Measurements from ENCODE around the gene ATP8B1.
A peak's percentile ranks its signal among the peaks of the same experiment; 100 is the strongest.
"Not testable (repeated sequence)": the region's sequence is repeated elsewhere in the genome, so short reads cannot be mapped to it uniquely, and the experiment has no call there.

Gene ATP8B1

GRCh38 chr18:57666818-57667497 is 136.2 kb downstream of the ATP8B1 start:
- no peak for DNase-seq (ENCODE audit: low read depth, low spot score)

- DNase-seq (ENCODE audit: low read depth, low spot score): no peak
Observed at GRCh38 chr18:57664568-57665165, 138.4 kb downstream of the ATP8B1 start.

GRCh38 chr18:57660961-57661360 is 142.2 kb downstream of the ATP8B1 start:
- DNase-seq (ENCODE audit: low read depth, low spot score): no peak

GRCh38 chr18:57659460-57660102 is 143.5 kb downstream of the ATP8B1 start:
- no peak for DNase-seq (ENCODE audit: low read depth, low spot score)

GRCh38 chr18:57657542-57657941 is 145.6 kb downstream of the ATP8B1 start:
- no peak for DNase-seq (ENCODE audit: low read depth, low spot score)

- no peak for DNase-seq (ENCODE audit: low read depth, low spot score)
Observed at GRCh38 chr18:57655740-57656139, 147.4 kb downstream of the ATP8B1 start.

- no peak for DNase-seq (ENCODE audit: low read depth, low spot score)
Observed at GRCh38 chr18:57651914-57652313, 151.2 kb downstream of the ATP8B1 start.

GRCh38 chr18:57649556-57650500 is 153.3 kb downstream of the ATP8B1 start:
- DNase-seq (ENCODE audit: low read depth, low spot score): no peak

- no peak for DNase-seq (ENCODE audit: low read depth, low spot score)
Observed at GRCh38 chr18:57648414-57648813, 154.7 kb downstream of the ATP8B1 start.

- no peak for DNase-seq (ENCODE audit: low read depth, low spot score)
Observed at GRCh38 chr18:57644540-57644939, 158.6 kb downstream of the ATP8B1 start.

GRCh38 chr18:57643726-57644125 is 159.4 kb downstream of the ATP8B1 start:
- not testable (repeated sequence) for DNase-seq (ENCODE audit: low read depth, low spot score)

- DNase-seq (ENCODE audit: low read depth, low spot score): not testable (repeated sequence)
Observed at GRCh38 chr18:57642462-57642861, 160.7 kb downstream of the ATP8B1 start.

- DNase-seq (ENCODE audit: low read depth, low spot score): no peak
Observed at GRCh38 chr18:57640749-57641148, 162.4 kb downstream of the ATP8B1 start.

- DNase-seq (ENCODE audit: low read depth, low spot score): no peak
Observed at GRCh38 chr18:57640236-57640635, 162.9 kb downstream of the ATP8B1 start.

GRCh38 chr18:57635003-57635822 is 167.9 kb downstream of the ATP8B1 start:
- no peak for DNase-seq (ENCODE audit: low read depth, low spot score)

GRCh38 chr18:57631697-57632096 is 171.4 kb downstream of the ATP8B1 start:
- DNase-seq (ENCODE audit: low read depth, low spot score): no peak

GRCh38 chr18:57630754-57631595 is 172.1 kb downstream of the ATP8B1 start:
- no peak for DNase-seq (ENCODE audit: low read depth, low spot score)

- peak; percentile 86 for DNase-seq (ENCODE audit: low read depth, low spot score)
Observed at GRCh38 chr18:57630002-57630753, 172.9 kb downstream of the ATP8B1 start.

- no peak for DNase-seq (ENCODE audit: low read depth, low spot score)
Observed at GRCh38 chr18:57629422-57629821, 173.7 kb downstream of the ATP8B1 start.
